Endothelial cell of umbilical vein (primary cell): ENCODE results near the gene ACMSD.

ENCODE experiments used
- EZH2 ChIP-seq: IDR thresholded peaks from 2 replicates; pipeline ENCODE4 v1.6.1; 2012; ENCODE audit warnings: borderline replicate concordance, low read depth, mild to moderate bottlenecking, moderate library complexity, low read length, inconsistent platforms; ENCODE audit not compliant: severe bottlenecking
- JUN ChIP-seq: IDR thresholded peaks from 2 replicates; pipeline ENCODE4 v1.6.1; 2011; ENCODE audit warnings: borderline replicate concordance, low read depth; ENCODE audit not compliant: insufficient read length, insufficient read depth
- TF ChIP-seq, protein P1 (sequence below), 2 donors: IDR thresholded peaks; 1 replicate in 1 of 2; 2 replicates in 1 of 2; pipeline ENCODE4 v1.5.1; 2011; ENCODE audit warnings: low read length in 2 of 2, mild to moderate bottlenecking in 2 of 2, moderate library complexity in 2 of 2, control low read depth in 1 of 2, inconsistent platforms in 1 of 2, low read depth in 1 of 2; ENCODE audit not compliant: insufficient read depth in 1 of 2; ENCODE audit errors: extremely low read depth in 1 of 2

DNA sequence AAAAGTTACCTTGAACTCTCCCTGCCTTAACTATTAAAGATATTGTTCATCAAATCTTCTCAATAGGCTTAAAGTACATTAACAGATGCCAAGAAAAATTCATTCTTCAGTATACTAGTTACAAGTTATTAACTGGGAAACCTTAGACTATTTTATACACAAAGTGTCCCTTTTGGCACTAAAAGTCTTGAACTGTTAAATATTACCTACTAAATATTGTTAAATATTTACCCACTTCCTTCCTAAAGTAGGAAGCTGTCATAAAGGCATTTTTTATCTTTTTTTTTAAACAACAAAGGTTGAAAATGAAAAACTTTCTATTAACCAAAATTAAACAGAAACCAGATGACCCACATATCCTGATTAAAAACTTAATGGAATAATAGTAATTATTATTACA, 60.8 kb downstream of the ACMSD start:
- TF ChIP-seq, protein P1, sequence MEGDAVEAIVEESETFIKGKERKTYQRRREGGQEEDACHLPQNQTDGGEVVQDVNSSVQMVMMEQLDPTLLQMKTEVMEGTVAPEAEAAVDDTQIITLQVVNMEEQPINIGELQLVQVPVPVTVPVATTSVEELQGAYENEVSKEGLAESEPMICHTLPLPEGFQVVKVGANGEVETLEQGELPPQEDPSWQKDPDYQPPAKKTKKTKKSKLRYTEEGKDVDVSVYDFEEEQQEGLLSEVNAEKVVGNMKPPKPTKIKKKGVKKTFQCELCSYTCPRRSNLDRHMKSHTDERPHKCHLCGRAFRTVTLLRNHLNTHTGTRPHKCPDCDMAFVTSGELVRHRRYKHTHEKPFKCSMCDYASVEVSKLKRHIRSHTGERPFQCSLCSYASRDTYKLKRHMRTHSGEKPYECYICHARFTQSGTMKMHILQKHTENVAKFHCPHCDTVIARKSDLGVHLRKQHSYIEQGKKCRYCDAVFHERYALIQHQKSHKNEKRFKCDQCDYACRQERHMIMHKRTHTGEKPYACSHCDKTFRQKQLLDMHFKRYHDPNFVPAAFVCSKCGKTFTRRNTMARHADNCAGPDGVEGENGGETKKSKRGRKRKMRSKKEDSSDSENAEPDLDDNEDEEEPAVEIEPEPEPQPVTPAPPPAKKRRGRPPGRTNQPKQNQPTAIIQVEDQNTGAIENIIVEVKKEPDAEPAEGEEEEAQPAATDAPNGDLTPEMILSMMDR (IDR thresholded peaks at IDR 0.05; ENCODE audit: extremely low read depth in 1 of 2, insufficient read depth in 1 of 2, low read depth in 1 of 2, low read length in 2 of 2), result no peak
- TF ChIP-seq EZH2 (no peak), JUN (no peak)
